Endothelial cell of umbilical vein (primary cell): ENCODE results near the gene PLXNA1. TPM values are rescaled to one million over a fixed set of nuclear protein-coding genes. Genes with fewer than 3 reads are reported as not detected.

Source experiments
- BruUV-seq: library from RNA; stranded (reverse); fragments of 400-500 nt; replicated peaks from 2 replicates; lab custom pipeline; 2021; lab: Mats Ljungman, UMichigan
- CTCF ChIA-PET: fragments of 300-600, 350-600 bp; sonication (Branson Sonifier 250); formaldehyde crosslinking; loops from one replicate; lab custom pipeline; 2021; ENCODE audit warnings: antibody characterized with exemption, inconsistent platforms; lab: Charles Lee
- POLR2A ChIA-PET: fragments of 300-600, 350-600 bp; sonication (Branson Sonifier 250); formaldehyde crosslinking; loops from one replicate; lab custom pipeline; 2021; ENCODE audit warnings: antibody characterized with exemption, inconsistent platforms; lab: Charles Lee
- DNase-seq: peaks from one replicate; pipeline ENCODE4 v3.0.0-alpha.2; 2011; ENCODE audit warnings: low read depth, low spot score
- FAIRE-seq: peaks from 2 replicates; lab custom pipeline; 2011; peaks lifted over from hg19 to GRCh38; lab: Jason Lieb, UNC
- H2AFZ ChIP-seq: 2 replicates; pipeline ENCODE4 v1.6.0; 2012; ENCODE audit warnings: low read depth, low read length, control low read depth, inconsistent platforms
- H3K27ac ChIP-seq: 2 replicates; pipeline ENCODE4 v1.5.1; 2011; ENCODE audit warnings: low read depth, mild to moderate bottlenecking, control low read depth, low read length, moderate library complexity; ENCODE audit not compliant: insufficient read depth
- H3K27me3 ChIP-seq, 2 experiments: 2 replicates each; pipeline versions ENCODE4 v1.6.0 to v1.6.1; 2011; ENCODE audit warnings: low read length in 2 of 2, mixed read lengths in 1 of 2; ENCODE audit not compliant: control insufficient read depth in 2 of 2, insufficient read depth in 2 of 2
- H3K36me3 ChIP-seq, 2 experiments: 2 replicates in 1 of 2; 3 replicates in 1 of 2; pipeline ENCODE4 v1.5.1; 2011; ENCODE audit warnings: low read length in 2 of 2, mild to moderate bottlenecking in 1 of 2, moderate library complexity in 1 of 2; ENCODE audit not compliant: control insufficient read depth in 2 of 2, insufficient read depth in 2 of 2; ENCODE audit errors: extremely low read depth in 1 of 2
- H3K4me1 ChIP-seq: 3 replicates; pipeline ENCODE4 v1.5.1; 2011; ENCODE audit warnings: mild to moderate bottlenecking, low read length; ENCODE audit not compliant: control insufficient read depth, insufficient read depth; ENCODE audit errors: extremely low read depth
- H3K4me2 ChIP-seq: 2 replicates; pipeline ENCODE4 v1.6.1; 2011; ENCODE audit warnings: low read length, control low read depth, mixed read lengths; ENCODE audit not compliant: insufficient read depth
- H3K4me3 ChIP-seq, 3 experiments: fragments of 200-600 bp in 1 of 3; sonication (generic), shearing (Covaris generic) in 1 of 3; replicated peaks in 1 of 3; 2 replicates each; pipeline ENCODE4 v1.5.1; 2011 to 2016; ENCODE audit warnings: control low read depth in 3 of 3, low read length in 3 of 3, mild to moderate bottlenecking in 2 of 3, inconsistent platforms in 1 of 3, low read depth in 1 of 3, moderate library complexity in 1 of 3; ENCODE audit not compliant: insufficient read depth in 1 of 3
- H3K79me2 ChIP-seq: 2 replicates; pipeline ENCODE4 v1.6.0; 2012; ENCODE audit warnings: low read length, inconsistent platforms; ENCODE audit not compliant: control insufficient read depth, insufficient read depth
- H3K9ac ChIP-seq: replicated peaks from 2 replicates; pipeline ENCODE3; 2011; ENCODE audit warnings: low read length, control low read depth; ENCODE audit not compliant: insufficient read depth; ENCODE audit errors: extremely low read depth
- H3K9me1 ChIP-seq: replicated peaks from 3 replicates; pipeline ENCODE4 v1.6.0; 2011; ENCODE audit warnings: mild to moderate bottlenecking, low read length; ENCODE audit not compliant: control insufficient read depth, insufficient read depth; ENCODE audit errors: extremely low read depth
- H3K9me3 ChIP-seq: replicated peaks from 2 replicates; pipeline ENCODE4 v1.5.1; 2012; ENCODE audit warnings: low read length, inconsistent platforms; ENCODE audit not compliant: control insufficient read depth, insufficient read depth
- H4K20me1 ChIP-seq: replicated peaks from 2 replicates; pipeline ENCODE3; 2011; ENCODE audit warnings: mild to moderate bottlenecking, low read length; ENCODE audit not compliant: control insufficient read depth, insufficient read depth; ENCODE audit errors: extremely low read depth
- CTCF ChIP-seq, 2 donors: IDR thresholded peaks; 1 replicate in 1 of 2; 2 replicates in 1 of 2; pipeline ENCODE4 v1.5.1; 2011; ENCODE audit warnings: low read length in 2 of 2, mild to moderate bottlenecking in 2 of 2, moderate library complexity in 2 of 2, control low read depth in 1 of 2, inconsistent platforms in 1 of 2, low read depth in 1 of 2; ENCODE audit not compliant: insufficient read depth in 1 of 2; ENCODE audit errors: extremely low read depth in 1 of 2
- EZH2 ChIP-seq: IDR thresholded peaks from 2 replicates; pipeline ENCODE4 v1.6.1; 2012; ENCODE audit warnings: borderline replicate concordance, low read depth, mild to moderate bottlenecking, moderate library complexity, low read length, inconsistent platforms; ENCODE audit not compliant: severe bottlenecking
- FOS ChIP-seq: IDR thresholded peaks from 2 replicates; pipeline ENCODE4 v1.6.1; 2011; ENCODE audit warnings: mild to moderate bottlenecking, low read length, moderate library complexity, borderline replicate concordance; ENCODE audit not compliant: insufficient read depth
- GATA2 ChIP-seq: IDR thresholded peaks from 2 replicates; pipeline ENCODE4 v1.7.0; 2011; ENCODE audit warnings: low read depth, mild to moderate bottlenecking, moderate library complexity, mixed read lengths, low read length; ENCODE audit not compliant: insufficient read length, insufficient read depth
- JUN ChIP-seq: IDR thresholded peaks from 2 replicates; pipeline ENCODE4 v1.6.1; 2011; ENCODE audit warnings: borderline replicate concordance, low read depth; ENCODE audit not compliant: insufficient read length, insufficient read depth
- MAX ChIP-seq: IDR thresholded peaks from 2 replicates; pipeline ENCODE4 v1.6.1; 2011; ENCODE audit not compliant: insufficient read depth, insufficient read length
- MYC ChIP-seq: IDR thresholded peaks from one replicate; pipeline ENCODE4 v1.6.1; 2011; ENCODE audit warnings: mild to moderate bottlenecking, low read depth, low read length
- POLR2A ChIP-seq: IDR thresholded peaks from 2 replicates; pipeline ENCODE4 v1.6.1; 2012; ENCODE audit warnings: low read depth, mild to moderate bottlenecking, control low read depth, low read length
- POLR2AphosphoS5 ChIP-seq: IDR thresholded peaks from 2 replicates; pipeline ENCODE4 v1.6.1; 2012; ENCODE audit warnings: low read depth, mild to moderate bottlenecking, control low read depth, low read length, moderate library complexity; ENCODE audit not compliant: insufficient read depth
- dilution Hi-C: fragments of 300-500 bp; cut with MboI; formaldehyde crosslinking; loops from one replicate; pipeline ENCODE4 v1.15.0; 2019; ENCODE audit warnings: low sequenced_read_pairs; ENCODE audit not compliant: extremely low pct_ligation_motif_present
- intact Hi-C: fragments of 100-400 bp; cut with micrococcal nuclease; formaldehyde crosslinking; loops from one replicate; pipeline ENCODE4 v1.10.0; 2022
- polyA plus RNA-seq, 4 experiments: library from polyadenylated mRNA; depleted of rRNA in 3 of 4; stranded (reverse) in 3 of 4; unstranded in 1 of 4; fragments of >200 nt; gene quantifications; 2 replicates each; pipeline versions ENCODE4 v1.2.1 to v1.2.3, GENCODE V29; 2011 to 2012; ENCODE audit warnings: missing spikeins in 1 of 4
- total RNA-seq: library from RNA; stranded (reverse); gene quantifications from 2 replicates; pipeline ENCODE4 v1.2.3, GENCODE V29; 2021

The PLXNA1 gene
- total and polyA plus RNA-seq, 2 donors (not counting 3 experiments of a cell fraction or from before 2014, with no cell fraction given): 14.1 to 18.4 TPM

- DNase-seq (no peak), FAIRE-seq (no peak)
- POLR2A ChIA-PET: no interaction called here
- Histone ChIP-seq H3K4me3 (no peak overlapping the region), H2AFZ (no peak overlapping the region), H3K9me1 (no peaks in the 10 kb centered on the region), H3K79me2 (no peaks in the 10 kb centered on the region), H3K9ac (no peak overlapping the region), H3K27ac (no peak overlapping the region), H3K4me2 (no peak overlapping the region), H3K4me1 (peaks cover 1% of the 10 kb centered on the region), H4K20me1 (no peaks in the 10 kb centered on the region), H3K27me3 (no peaks in the 10 kb centered on the region), H3K9me3 (no peaks in the 10 kb centered on the region), H3K36me3 (no peaks in the 10 kb centered on the region)
- TF ChIP-seq FOS: no peak
- intact Hi-C loops: no loop called here
- no TSS peak for BruUV-seq
- dilution Hi-C loops: no loop called here
- CTCF ChIA-PET: interaction anchor here (0.6 to 1.6 kb wide), 4 partner anchors 9 to 320 kb away, joined by 3 to 4 read pairs (median 4); no protein-coding TSS in a partner anchor
These were observed 38.6 kb upstream of the PLXNA1 start for GRCh38 chr3:126944089-126944965.

- H3K79me2 ChIP-seq: no peaks in the 10 kb centered on the region
- dilution Hi-C loops (no loop called here), intact Hi-C loops (no loop called here)
- no peaks in the 10 kb centered on the region for H3K4me1 ChIP-seq
- H4K20me1 ChIP-seq: no peaks in the 10 kb centered on the region
- H3K9ac ChIP-seq: no peak overlapping the region
- FAIRE-seq (no peak), DNase-seq (no peak)
- ChIA-PET CTCF (interaction anchor here (1.6 kb wide), 1 partner anchor 10 kb away, joined by 4 read pairs; no protein-coding TSS in a partner anchor), POLR2A (no interaction called here)
- H3K4me3 ChIP-seq: no peak overlapping the region
- no peaks in the 10 kb centered on the region for H3K27me3 ChIP-seq
- no peak overlapping the region for H3K4me2 ChIP-seq
- no peaks in the 10 kb centered on the region for H3K36me3 ChIP-seq
- no peaks in the 10 kb centered on the region for H3K9me1 ChIP-seq
- H3K9me3 ChIP-seq: no peaks in the 10 kb centered on the region
- no peak for TF ChIP-seq JUN
- no peak for TF ChIP-seq MAX
- no peak for TF ChIP-seq GATA2
- TF ChIP-seq FOS: no peak
- TF ChIP-seq EZH2: no peak
- TF ChIP-seq CTCF (IDR thresholded peaks at IDR 0.05; ENCODE audit: extremely low read depth in 1 of 2, insufficient read depth in 1 of 2, low read depth in 1 of 2, low read length in 2 of 2): no peak
- TF ChIP-seq POLR2A: no peak
- TF ChIP-seq POLR2AphosphoS5: no peak
- TF ChIP-seq MYC: no peak
- H3K27ac ChIP-seq: no peak overlapping the region
- BruUV-seq: no TSS peak
- no peak overlapping the region for H2AFZ ChIP-seq
These were observed 37.7 kb upstream of the PLXNA1 start for GRCh38 chr3:126945171-126945721.
